Left ventricle myocardium inferior (tissue), 1 donor: Measurements from ENCODE around the gene SLC16A5. TPM values are rescaled to one million over a fixed set of nuclear protein-coding genes. Genes with fewer than 3 reads are reported as not detected.
"Not testable (repeated sequence)": the region's sequence is repeated elsewhere in the genome, so short reads cannot be mapped to it uniquely, and the experiment has no call there.

Source experiments
- DNase-seq: peaks from one replicate; pipeline ENCODE4 v3.0.0-alpha.2; 2020
- H3K27ac ChIP-seq: fragments of 200-600 bp; replicated peaks from 2 replicates; pipeline ENCODE4 v1.8.0; 2021
- H3K27me3 ChIP-seq: fragments of 200-600 bp; 2 replicates; pipeline ENCODE4 v1.8.0; 2021; ENCODE audit warnings: low read depth
- H3K36me3 ChIP-seq: fragments of 200-600 bp; 2 replicates; pipeline ENCODE4 v1.8.0; 2021
- H3K4me1 ChIP-seq: fragments of 200-600 bp; 2 replicates; pipeline ENCODE4 v1.8.0; 2021
- H3K4me3 ChIP-seq: fragments of 200-600 bp; 2 replicates; pipeline ENCODE4 v1.8.0; 2021; ENCODE audit warnings: mild to moderate bottlenecking, moderate library complexity
- H3K9me3 ChIP-seq: fragments of 200-600 bp; replicated peaks from 2 replicates; pipeline ENCODE4 v1.8.0; 2021
- CTCF ChIP-seq: fragments of 200-600 bp; IDR thresholded peaks from 2 replicates; pipeline ENCODE4 v1.8.0; 2021; ENCODE audit warnings: antibody characterized with exemption, mild to moderate bottlenecking, borderline replicate concordance
- intact Hi-C: fragments of 100-400 bp; cut with micrococcal nuclease; formaldehyde crosslinking; loops from one replicate; pipeline ENCODE4 v1.11.0; 2022
- total RNA-seq: library from RNA; stranded (reverse); fragmentation: NEBNext Ultra II Directional; extraction: Animal tissue kit (Norgen Biotek cat#: 25700); gene quantifications from one replicate; pipeline ENCODE4 v1.2.1, GENCODE V29; 2021
- donor health status: DM: no; HTN: yes; CAD: no; lungs with severe emphysema.

The SLC16A5 gene
- total RNA-seq, 1 donor from 2014 or later, result 8.4 TPM

- H3K27ac ChIP-seq, result no peak overlapping the region
- DNase-seq, result no peak
- H3K27me3 ChIP-seq, result no peaks in the 10 kb centered on the region
- H3K36me3 ChIP-seq, result peaks cover under 1% of the 10 kb centered on the region
- intact Hi-C loops, result no loop called here
- no peaks in the 10 kb centered on the region for H3K9me3 ChIP-seq
- peaks cover 19% of the 10 kb centered on the region for H3K4me1 ChIP-seq
- TF ChIP-seq CTCF, result no peak
- no peak overlapping the region for H3K4me3 ChIP-seq
Observed at GRCh38 chr17:75135452-75135851, 47.7 kb downstream of the SLC16A5 start.

- TF ChIP-seq CTCF, result no peak
- Histone ChIP-seq H3K36me3 (no peaks in the 10 kb centered on the region), H3K4me1 (peaks cover 14% of the 10 kb centered on the region), H3K9me3 (no peaks in the 10 kb centered on the region), H3K27me3 (no peaks in the 10 kb centered on the region), H3K4me3 (no peak overlapping the region), H3K27ac (no peak overlapping the region)
- intact Hi-C loops, result no loop called here
- DNase-seq, result no peak
Observed at GRCh38 chr17:75135946-75136345, 48.2 kb downstream of the SLC16A5 start.

- H3K9me3 ChIP-seq, H3K27me3 ChIP-seq, DNase-seq, H3K4me1 ChIP-seq, intact Hi-C loops, H3K36me3 ChIP-seq, H3K27ac ChIP-seq, H3K4me3 ChIP-seq: not testable (repeated sequence)
Observed at GRCh38 chr17:75137762-75138161, 50.0 kb downstream of the SLC16A5 start.

- H3K4me3 ChIP-seq, result no peak overlapping the region
- no peaks in the 10 kb centered on the region for H3K36me3 ChIP-seq
- H3K27me3 ChIP-seq, result no peaks in the 10 kb centered on the region
- H3K4me1 ChIP-seq, result no peaks in the 10 kb centered on the region
- H3K9me3 ChIP-seq, result no peaks in the 10 kb centered on the region
- intact Hi-C loops, result no loop called here
- DNase-seq, result no peak
- no peak for TF ChIP-seq CTCF
- H3K27ac ChIP-seq, result no peak overlapping the region
Observed at GRCh38 chr17:75138519-75138918, 50.8 kb downstream of the SLC16A5 start.

- no peaks in the 10 kb centered on the region for H3K4me1 ChIP-seq
- no peak overlapping the region for H3K27ac ChIP-seq
- H3K36me3 ChIP-seq, result peaks cover 18% of the 10 kb centered on the region
- H3K9me3 ChIP-seq, result no peaks in the 10 kb centered on the region
- intact Hi-C loops, result no loop called here
- no peak overlapping the region for H3K4me3 ChIP-seq
- DNase-seq, result no peak
- no peaks in the 10 kb centered on the region for H3K27me3 ChIP-seq
- no peak for TF ChIP-seq CTCF
Observed at GRCh38 chr17:75142236-75142971, 54.6 kb downstream of the SLC16A5 start.

GRCh38 chr17:75144816-75145512 is 57.2 kb downstream of the SLC16A5 start:
- no peak for DNase-seq

More at GRCh38 chr17:75144816-75145512, 57.2 kb downstream of the SLC16A5 start:
- Histone ChIP-seq H3K4me3 (no peak overlapping the region), H3K27ac (no peak overlapping the region), H3K4me1 (no peaks in the 10 kb centered on the region), H3K9me3 (no peaks in the 10 kb centered on the region), H3K27me3 (no peaks in the 10 kb centered on the region), H3K36me3 (peaks cover 19% of the 10 kb centered on the region)
- intact Hi-C loops, result no loop called here
- TF ChIP-seq CTCF, result no peak
